WTC11 (cell line): Measurements from ENCODE around the gene TNS3. TPM values are rescaled to one million over a fixed set of nuclear protein-coding genes. Genes with fewer than 3 reads are reported as not detected.

Source experiments
- ATAC-seq: fragments of 200-7000 bp; cut with Tn5 transposase; 2 replicates; pipeline ENCODE4 v1.10.0; 2021; ENCODE audit warnings: mild to moderate bottlenecking, moderate library complexity
- CTCF ChIA-PET: fragments of 300-600 bp; sonication (Branson Sonifier 250); formaldehyde crosslinking; loops from one replicate; lab custom pipeline; 2021; ENCODE audit warnings: antibody characterized with exemption; lab: Charles Lee
- POLR2A ChIA-PET: fragments of 350-600 bp; sonication (Branson Sonifier 250); formaldehyde crosslinking; loops from one replicate; lab custom pipeline; 2021; ENCODE audit warnings: antibody characterized with exemption; lab: Charles Lee
- DNase-seq: peaks from one replicate; pipeline ENCODE4 v3.0.0; 2021; ENCODE audit warnings: low spot score
- H3K27ac Mint-ChIP-seq: 2 replicates; pipeline ENCODE4 v1.8.0; 2021; ENCODE audit warnings: mixed read lengths
- H3K27me3 Mint-ChIP-seq: 2 replicates; pipeline ENCODE4 v1.8.0; 2021; ENCODE audit warnings: low read depth, mild to moderate bottlenecking, moderate library complexity, mixed read lengths
- H3K36me3 Mint-ChIP-seq: 2 replicates; pipeline ENCODE4 v1.8.0; 2021; ENCODE audit warnings: mixed read lengths
- H3K4me1 Mint-ChIP-seq: 2 replicates; pipeline ENCODE4 v1.8.0; 2022; ENCODE audit warnings: mixed read lengths
- H3K4me3 Mint-ChIP-seq: 2 replicates; pipeline ENCODE4 v1.8.0; 2021; ENCODE audit warnings: mild to moderate bottlenecking, moderate library complexity, mixed read lengths
- H3K9me3 Mint-ChIP-seq: 2 replicates; pipeline ENCODE4 v1.8.0; 2021; ENCODE audit warnings: mixed read lengths
- ARID4B ChIP-seq: sonication (generic); formaldehyde crosslinking; IDR thresholded peaks from 2 replicates; pipeline ENCODE4 v1.8.0; 2023; ENCODE audit warnings: missing genetic modification reagents, mild to moderate bottlenecking, borderline replicate concordance
- E2F4 ChIP-seq: sonication (generic); formaldehyde crosslinking; IDR thresholded peaks from 2 replicates; pipeline ENCODE4 v1.8.1; 2022; ENCODE audit warnings: low read depth, mild to moderate bottlenecking, moderate library complexity, missing genetic modification reagents, borderline replicate concordance
- ETV6 ChIP-seq: sonication (generic); formaldehyde crosslinking; IDR thresholded peaks from 2 replicates; pipeline ENCODE4 v1.8.1; 2022; ENCODE audit warnings: mild to moderate bottlenecking, missing genetic modification reagents
- FOXP1 ChIP-seq: sonication (generic); formaldehyde crosslinking; IDR thresholded peaks from 2 replicates; pipeline ENCODE4 v1.8.0; 2022; ENCODE audit warnings: missing genetic modification reagents, mild to moderate bottlenecking, moderate library complexity, borderline replicate concordance
- GTF2I ChIP-seq: fragments of 250-450 bp; sonication (Bioruptor Pico); conservative IDR thresholded peaks from 2 replicates; pipeline ENCODE4 v1.4.0; 2021; ENCODE audit warnings: mild to moderate bottlenecking
- IRF1 ChIP-seq: sonication (generic); formaldehyde crosslinking; IDR thresholded peaks from 2 replicates; pipeline ENCODE4 v1.8.0; 2023; ENCODE audit warnings: missing genetic modification reagents
- IRF2 ChIP-seq: sonication (generic); formaldehyde crosslinking; IDR thresholded peaks from 2 replicates; pipeline ENCODE4 v1.8.0; 2022; ENCODE audit warnings: low read depth, missing genetic modification reagents, borderline replicate concordance
- JAZF1 ChIP-seq: fragments of 250-450 bp; sonication (Bioruptor Pico); IDR thresholded peaks from 2 replicates; pipeline ENCODE4 v1.9.0; 2021; ENCODE audit warnings: moderate library complexity, mild to moderate bottlenecking, inconsistent platforms
- MYBL2 ChIP-seq: sonication (generic); formaldehyde crosslinking; IDR thresholded peaks from 2 replicates; pipeline ENCODE4 v1.8.1; 2023; ENCODE audit warnings: mild to moderate bottlenecking, moderate library complexity, missing genetic modification reagents
- NFE2L1 ChIP-seq: sonication (generic); formaldehyde crosslinking; IDR thresholded peaks from 2 replicates; pipeline ENCODE4 v1.8.1; 2023; ENCODE audit warnings: missing genetic modification reagents
- NR3C1 ChIP-seq: sonication (generic); formaldehyde crosslinking; conservative IDR thresholded peaks from 2 replicates; pipeline ENCODE4 v1.8.1; 2023; ENCODE audit warnings: low read depth, mild to moderate bottlenecking, missing genetic modification reagents
- OVOL2 ChIP-seq: fragments of 250-450 bp; sonication (Bioruptor Pico); IDR thresholded peaks from 2 replicates; pipeline ENCODE4 v1.9.0; 2021; ENCODE audit warnings: mild to moderate bottlenecking, borderline replicate concordance
- TEAD1 ChIP-seq: sonication (generic); formaldehyde crosslinking; IDR thresholded peaks from 2 replicates; pipeline ENCODE4 v1.8.0; 2022; ENCODE audit warnings: mild to moderate bottlenecking, missing genetic modification reagents
- USF2 ChIP-seq: sonication (generic); formaldehyde crosslinking; IDR thresholded peaks from 2 replicates; pipeline ENCODE4 v1.8.1; 2023; ENCODE audit warnings: mild to moderate bottlenecking, missing genetic modification reagents, moderate library complexity
- ZNF121 ChIP-seq: sonication (generic); formaldehyde crosslinking; IDR thresholded peaks from 2 replicates; pipeline ENCODE4 v1.8.0; 2023; ENCODE audit warnings: missing genetic modification reagents
- ZNF219 ChIP-seq: sonication (generic); formaldehyde crosslinking; IDR thresholded peaks from 2 replicates; pipeline ENCODE4 v1.8.0; 2023; ENCODE audit warnings: missing genetic modification reagents, mild to moderate bottlenecking, borderline replicate concordance
- ZNF396 ChIP-seq: fragments of 250-450 bp; sonication (Bioruptor Pico); IDR thresholded peaks from 2 replicates; pipeline ENCODE4 v1.8.0; 2021; ENCODE audit warnings: mild to moderate bottlenecking, moderate library complexity, borderline replicate concordance
- ZNF532 ChIP-seq: fragments of 250-450 bp; sonication (Bioruptor Pico); IDR thresholded peaks from 2 replicates; pipeline ENCODE4 v1.9.0; 2021; ENCODE audit warnings: mild to moderate bottlenecking, borderline replicate concordance
- total RNA-seq: library from RNA; stranded (reverse); gene quantifications from 3 replicates; pipeline ENCODE4 v1.2.3, GENCODE V29; 2021
- TF ChIP-seq, protein P1 (sequence below): fragments of 250-450 bp; sonication (Bioruptor Pico); IDR thresholded peaks from 2 replicates; pipeline ENCODE4 v1.9.0; 2021; ENCODE audit warnings: moderate library complexity, mild to moderate bottlenecking, inconsistent platforms, borderline replicate concordance
- TF ChIP-seq, protein P2 (sequence below): sonication (generic); formaldehyde crosslinking; conservative IDR thresholded peaks from 2 replicates; pipeline ENCODE4 v1.8.1; 2022; ENCODE audit warnings: mild to moderate bottlenecking, missing genetic modification reagents

The TNS3 gene
- total RNA-seq, 1 experiment from 2014 or later: 37.7 TPM

GRCh38 chr7:47407136-47407535, 174.8 kb downstream of the TNS3 start:
- Mint-ChIP-seq H3K36me3 (no peaks in the 10 kb centered on the region), H3K27me3 (no peaks in the 10 kb centered on the region), H3K4me3 (no peak overlapping the region), H3K9me3 (no peaks in the 10 kb centered on the region), H3K27ac (no peak overlapping the region), H3K4me1 (peaks cover 12% of the 10 kb centered on the region)
- no peak for DNase-seq
- ChIA-PET CTCF (no interaction called here), POLR2A (no interaction called here)
- ATAC-seq: no peak
- TF ChIP-seq ETV6 (CRISPR knock-in tag) (no peak), NFE2L1 (CRISPR knock-in tag) (no peak), ARID4B (CRISPR knock-in tag) (no peak), ZNF219 (CRISPR knock-in tag) (no peak), IRF2 (CRISPR knock-in tag) (no peak), IRF1 (CRISPR knock-in tag) (no peak), ZNF532 (no peak), ZNF121 (no peak)
- TF ChIP-seq, protein P1, sequence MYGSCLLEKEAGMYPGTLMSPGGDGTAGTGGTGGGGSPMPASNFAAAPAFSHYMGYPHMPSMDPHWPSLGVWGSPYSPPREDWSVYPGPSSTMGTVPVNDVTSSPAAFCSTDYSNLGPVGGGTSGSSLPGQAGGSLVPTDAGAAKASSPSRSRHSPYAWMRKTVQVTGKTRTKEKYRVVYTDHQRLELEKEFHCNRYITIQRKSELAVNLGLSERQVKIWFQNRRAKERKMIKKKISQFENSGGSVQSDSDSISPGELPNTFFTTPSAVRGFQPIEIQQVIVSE (CRISPR knock-in tag): no peak
- TF ChIP-seq, protein P2, sequence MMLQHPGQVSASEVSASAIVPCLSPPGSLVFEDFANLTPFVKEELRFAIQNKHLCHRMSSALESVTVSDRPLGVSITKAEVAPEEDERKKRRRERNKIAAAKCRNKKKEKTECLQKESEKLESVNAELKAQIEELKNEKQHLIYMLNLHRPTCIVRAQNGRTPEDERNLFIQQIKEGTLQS (CRISPR knock-in tag): no peak

DNA sequence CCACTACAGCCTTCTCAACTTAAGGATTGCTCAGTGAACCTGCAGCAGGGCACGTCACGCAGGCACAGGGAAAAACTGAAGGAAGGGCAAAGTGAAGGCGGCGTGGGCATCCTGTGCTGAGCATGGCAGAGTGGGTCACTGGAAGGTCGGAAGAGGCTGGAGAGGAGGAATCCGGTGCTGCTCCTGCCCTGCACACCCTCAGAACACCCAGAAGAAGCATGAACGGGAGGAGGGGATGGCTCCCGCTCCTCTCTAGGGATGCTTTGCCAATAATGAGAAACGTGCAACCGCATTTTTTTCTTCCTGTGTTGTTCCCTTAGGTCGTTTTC, 175.1 kb downstream of the TNS3 start:
- no peak overlapping the region for H3K4me3 Mint-ChIP-seq
- no peaks in the 10 kb centered on the region for H3K27me3 Mint-ChIP-seq
- no peak overlapping the region for H3K27ac Mint-ChIP-seq
- H3K9me3 Mint-ChIP-seq: no peaks in the 10 kb centered on the region
- ChIA-PET POLR2A (no interaction called here), CTCF (no interaction called here)
- DNase-seq (no peak), ATAC-seq (no peak)
- no peak for TF ChIP-seq JAZF1 (CRISPR knock-in tag)
- TF ChIP-seq E2F4 (CRISPR knock-in tag): no peak
- no peak for TF ChIP-seq MYBL2
- no peak for TF ChIP-seq GTF2I
- TF ChIP-seq TEAD1 (CRISPR knock-in tag): no peak
- TF ChIP-seq USF2 (CRISPR knock-in tag): no peak
- TF ChIP-seq ZNF396 (CRISPR knock-in tag): no peak
- TF ChIP-seq NR3C1: no peak
- TF ChIP-seq OVOL2 (CRISPR knock-in tag): no peak
- no peak for TF ChIP-seq FOXP1 (CRISPR knock-in tag)
- H3K36me3 Mint-ChIP-seq: no peaks in the 10 kb centered on the region
- peaks cover 12% of the 10 kb centered on the region for H3K4me1 Mint-ChIP-seq
